ENCODE data around the gene GINM1. TPM values are rescaled to one million over a fixed set of nuclear protein-coding genes. Genes with fewer than 3 reads are reported as not detected.

The GINM1 gene
- total RNA-seq, 1 experiment from 2014 or later = 25.0 TPM

GRCh38 chr6:149634315-149634714, 68.1 kb downstream of the GINM1 start (continued):
- no peak for TF ChIP-seq CTCF (IDR thresholded peaks at IDR 0.05 in 2 of 3, conservative IDR thresholded peaks at IDR 0.05 in 1 of 3; ENCODE audit: borderline replicate concordance in 1 of 3, insufficient read depth in 1 of 3, low read depth in 2 of 3, low read length in 2 of 3)
- no peak for TF ChIP-seq ZFX (IDR thresholded peaks at IDR 0.05)

GRCh38 chr6:149636124-149636523, 69.9 kb downstream of the GINM1 start:
- POLR2A ChIA-PET = interaction anchor here (1.4 kb wide), 1 partner anchor 12 kb away, joined by 6 read pairs; the partner anchor contains the start of gene KATNA1
- intact Hi-C loops (cut with micrococcal nuclease) = no loop called here
- RAD21 ChIA-PET (ENCODE audit: low non-redundant PET in 1 of 2, low total read pairs in 2 of 2, uncharacterized antibody in 2 of 2, unreplicated experiment in 2 of 2) = no interaction called here
- H3K36me3 ChIP-seq (ENCODE audit: control insufficient read depth in 1 of 2, insufficient read depth in 2 of 2, low read length in 2 of 2) = peaks cover 0 to 2% of the 10 kb centered on the region in 2 experiments; a peak in 1 of 4 replicates
- CTCF ChIA-PET = no interaction called here
- DNase-seq (ENCODE audit: low read depth, low spot score) (peak; percentile 41), ATAC-seq (peak; percentile 80)
- BruUV-seq (replicated peaks) = no TSS peak
- peaks cover 5% of the 10 kb centered on the region; the same call in 1 of the 2 replicates for H3K79me2 ChIP-seq (ENCODE audit: insufficient read depth, low read length)
- H3K4me1 ChIP-seq (ENCODE audit: control insufficient read depth in 1 of 2, insufficient read depth in 2 of 2, low read length in 2 of 2) = peaks cover 10 to 15% of the 10 kb centered on the region in 2 experiments
- no peak overlapping the region; the same call in 1 of the 2 replicates for H3K27ac ChIP-seq (ENCODE audit: low read depth, low read length)
- H3K9me3 ChIP-seq (ENCODE audit: control insufficient read depth in 1 of 2, insufficient read depth in 1 of 2, low read depth in 1 of 2, low read length in 2 of 2) = no peaks in the 10 kb centered on the region
- no peak overlapping the region for H3K9ac ChIP-seq (ENCODE audit: low read length)
- H3K9me2 ChIP-seq (ENCODE audit: insufficient read depth) = no peaks in the 10 kb centered on the region
- H3K4me3 ChIP-seq (replicated peaks in 1 of 2; ENCODE audit: low read depth in 1 of 2, low read length in 2 of 2) = no peak overlapping the region
- no peaks in the 10 kb centered on the region for H4K20me1 ChIP-seq (ENCODE audit: insufficient read depth)
- no peaks in the 10 kb centered on the region for H3K27me3 ChIP-seq (ENCODE audit: insufficient read depth, low read length)
- H2AFZ ChIP-seq (ENCODE audit: low read depth, low read length, poor library complexity, severe bottlenecking) = no peak overlapping the region
- H3K4me2 ChIP-seq (ENCODE audit: low read length) = peak overlapping the region; percentile 51; the same call in 1 of the 2 replicates
- TF ChIP-seq CEBPB (IDR thresholded peaks at IDR 0.05; ENCODE audit: low read depth) (no peak), EZH2phosphoT487 (IDR thresholded peaks at IDR 0.05; ENCODE audit: borderline replicate concordance) (no peak), SRF (IDR thresholded peaks at IDR 0.05; ENCODE audit: low read depth) (no peak), JUND (IDR thresholded peaks at IDR 0.05) (peak; percentile 31; the same call in 1 of the 2 replicates), ATF3 (IDR thresholded peaks at IDR 0.05) (no peak), ZNF274 (IDR thresholded peaks at IDR 0.05; ENCODE audit: low read depth, low read length) (no peak), MAX (IDR thresholded peaks at IDR 0.05) (no peak), FOSL1 (IDR thresholded peaks at IDR 0.05; ENCODE audit: low read depth) (peak; percentile 41; the same call in 1 of the 2 replicates), POLR2A (IDR thresholded peaks at IDR 0.05; ENCODE audit: borderline replicate concordance, extremely low read depth, insufficient read depth, insufficient read length) (no peak)

Other genes starting within 250 kb of the GINM1 start
- gene TAB2, start 248.7 kb upstream of the GINM1 start, total RNA-seq (2021; ENCODE audit: unreplicated experiment) = 56.7 TPM
- gene SUMO4, start 166.1 kb upstream of the GINM1 start, total RNA-seq (2021; ENCODE audit: unreplicated experiment) = 1.6 TPM
- 0.30 TPM for gene ZC3H12D, start 81.4 kb upstream of the GINM1 start, total RNA-seq (2021; ENCODE audit: unreplicated experiment)
- 31.0 TPM for gene PPIL4, start 20.3 kb upstream of the GINM1 start, total RNA-seq (2021; ENCODE audit: unreplicated experiment)
- 20.6 TPM for gene KATNA1, start 82.3 kb downstream of the GINM1 start, total RNA-seq (2021; ENCODE audit: unreplicated experiment)
- gene LATS1, start 151.7 kb downstream of the GINM1 start, total RNA-seq (2021; ENCODE audit: unreplicated experiment) = 21.6 TPM
- gene NUP43, start 180.2 kb downstream of the GINM1 start, total RNA-seq (2021; ENCODE audit: unreplicated experiment) = 51.0 TPM
- gene PCMT1, start 183.4 kb downstream of the GINM1 start, total RNA-seq (2021; ENCODE audit: unreplicated experiment) = 86.9 TPM